ENCODE data around the gene ATP1A4.

GRCh38 chr1:160149233-160149632, 2.2 kb upstream of the ATP1A4 start:
- no peak for TF ChIP-seq EZH2phosphoT487 (IDR thresholded peaks at IDR 0.05; ENCODE audit: insufficient read depth, low read depth)
- TF ChIP-seq EZH2 (IDR thresholded peaks at IDR 0.05; ENCODE audit: insufficient read depth, poor library complexity, severe bottlenecking), result no peak
